Measurements from ENCODE around the gene TUBGCP6.

The TUBGCP6 gene

DNA sequence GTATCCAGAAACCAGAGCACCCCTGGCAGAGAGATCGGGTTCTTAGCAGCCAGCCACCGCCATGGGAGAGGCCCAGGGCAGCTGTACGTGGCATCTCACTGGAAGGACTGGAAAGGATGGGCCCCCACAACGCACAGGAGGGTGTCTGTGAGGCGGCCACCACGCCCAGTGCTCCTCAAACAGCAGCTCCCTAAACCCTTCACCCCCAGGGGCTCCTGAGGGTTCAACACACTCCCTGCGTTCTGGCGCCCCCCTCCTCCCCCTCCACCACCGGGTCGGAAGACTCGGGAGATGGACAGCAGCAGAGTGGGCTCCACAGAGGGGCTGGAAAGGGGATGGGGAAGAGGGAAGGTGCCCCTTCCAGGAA lies 15.6 kb upstream of the TUBGCP6 start:
- TF ChIP-seq, protein P1, sequence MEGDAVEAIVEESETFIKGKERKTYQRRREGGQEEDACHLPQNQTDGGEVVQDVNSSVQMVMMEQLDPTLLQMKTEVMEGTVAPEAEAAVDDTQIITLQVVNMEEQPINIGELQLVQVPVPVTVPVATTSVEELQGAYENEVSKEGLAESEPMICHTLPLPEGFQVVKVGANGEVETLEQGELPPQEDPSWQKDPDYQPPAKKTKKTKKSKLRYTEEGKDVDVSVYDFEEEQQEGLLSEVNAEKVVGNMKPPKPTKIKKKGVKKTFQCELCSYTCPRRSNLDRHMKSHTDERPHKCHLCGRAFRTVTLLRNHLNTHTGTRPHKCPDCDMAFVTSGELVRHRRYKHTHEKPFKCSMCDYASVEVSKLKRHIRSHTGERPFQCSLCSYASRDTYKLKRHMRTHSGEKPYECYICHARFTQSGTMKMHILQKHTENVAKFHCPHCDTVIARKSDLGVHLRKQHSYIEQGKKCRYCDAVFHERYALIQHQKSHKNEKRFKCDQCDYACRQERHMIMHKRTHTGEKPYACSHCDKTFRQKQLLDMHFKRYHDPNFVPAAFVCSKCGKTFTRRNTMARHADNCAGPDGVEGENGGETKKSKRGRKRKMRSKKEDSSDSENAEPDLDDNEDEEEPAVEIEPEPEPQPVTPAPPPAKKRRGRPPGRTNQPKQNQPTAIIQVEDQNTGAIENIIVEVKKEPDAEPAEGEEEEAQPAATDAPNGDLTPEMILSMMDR (IDR thresholded peaks at IDR 0.05), result no peak
- no peak for TF ChIP-seq ZFX (IDR thresholded peaks at IDR 0.05; ENCODE audit: borderline replicate concordance)
- H3K27ac ChIP-seq, result peak overlapping the region; percentile 91

- TF ChIP-seq, protein P1 (IDR thresholded peaks at IDR 0.05), result no peak
- H3K27ac ChIP-seq, result peak overlapping the region; percentile 91
These were observed 14.5 kb upstream of the TUBGCP6 start for GRCh38 chr22:50259302-50259701.

DNA sequence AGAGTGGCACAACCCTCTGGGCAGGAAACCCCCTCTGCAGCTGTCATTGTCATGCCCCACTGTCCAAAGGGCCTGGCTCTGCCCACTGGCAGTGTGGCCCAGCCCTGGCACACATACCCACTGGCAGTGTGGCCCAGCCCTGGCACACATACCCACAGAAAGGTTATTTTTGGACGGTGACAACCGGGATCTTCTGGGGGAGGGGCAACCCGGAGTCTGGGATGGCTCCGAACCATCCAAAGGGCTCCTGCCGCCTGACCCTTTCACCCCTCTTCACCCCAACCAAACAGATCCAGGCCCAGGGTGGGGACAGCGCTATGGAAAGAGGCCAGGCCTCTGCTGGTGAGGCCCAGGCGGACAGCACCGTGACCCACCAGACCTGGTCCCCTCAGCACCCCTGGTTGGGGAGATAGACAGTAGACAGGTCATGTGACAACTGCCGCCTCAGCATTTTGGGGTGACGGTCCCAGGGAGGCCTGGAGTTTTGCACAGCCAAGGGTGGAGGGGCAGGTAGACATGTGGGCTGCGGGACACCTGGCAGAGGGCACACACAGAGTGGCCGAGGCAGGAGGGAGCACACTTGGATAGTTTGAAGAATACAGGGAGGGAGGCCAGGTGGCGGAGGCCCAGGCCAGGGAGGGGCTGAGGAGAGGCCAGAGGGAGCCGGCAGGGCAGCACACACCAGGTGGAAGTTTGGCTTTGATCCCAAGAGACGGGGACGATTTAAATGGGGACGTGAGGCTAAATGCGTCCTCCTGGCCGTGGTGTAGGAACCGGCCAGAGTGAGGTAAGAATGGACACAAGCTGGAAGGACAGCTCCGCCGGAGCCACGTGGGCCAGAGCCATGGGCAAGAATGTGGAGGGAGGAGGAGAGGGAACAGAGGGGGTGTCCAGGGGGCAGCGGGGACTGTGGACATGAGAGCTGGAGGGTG lies 13.8 kb upstream of the TUBGCP6 start:
- TF ChIP-seq, protein P1 (IDR thresholded peaks at IDR 0.05), result no peak
- no peak for TF ChIP-seq ZFX (IDR thresholded peaks at IDR 0.05; ENCODE audit: borderline replicate concordance)
- peak overlapping the region; percentile 91 for H3K27ac ChIP-seq

- TF ChIP-seq, protein P1 (IDR thresholded peaks at IDR 0.05), result no peak
- TF ChIP-seq ZFX (IDR thresholded peaks at IDR 0.05; ENCODE audit: borderline replicate concordance), result no peak
- peak overlapping the region; percentile 26 for H3K27ac ChIP-seq
These were observed 12.9 kb upstream of the TUBGCP6 start for GRCh38 chr22:50257451-50258360.

- no peak for TF ChIP-seq ZFX (IDR thresholded peaks at IDR 0.05; ENCODE audit: borderline replicate concordance)
- TF ChIP-seq, protein P1 (IDR thresholded peaks at IDR 0.05), result no peak
- peak overlapping the region; percentile 26; the same call in 1 of the 2 replicates for H3K27ac ChIP-seq
These were observed 12.2 kb upstream of the TUBGCP6 start for GRCh38 chr22:50257041-50257440.

DNA sequence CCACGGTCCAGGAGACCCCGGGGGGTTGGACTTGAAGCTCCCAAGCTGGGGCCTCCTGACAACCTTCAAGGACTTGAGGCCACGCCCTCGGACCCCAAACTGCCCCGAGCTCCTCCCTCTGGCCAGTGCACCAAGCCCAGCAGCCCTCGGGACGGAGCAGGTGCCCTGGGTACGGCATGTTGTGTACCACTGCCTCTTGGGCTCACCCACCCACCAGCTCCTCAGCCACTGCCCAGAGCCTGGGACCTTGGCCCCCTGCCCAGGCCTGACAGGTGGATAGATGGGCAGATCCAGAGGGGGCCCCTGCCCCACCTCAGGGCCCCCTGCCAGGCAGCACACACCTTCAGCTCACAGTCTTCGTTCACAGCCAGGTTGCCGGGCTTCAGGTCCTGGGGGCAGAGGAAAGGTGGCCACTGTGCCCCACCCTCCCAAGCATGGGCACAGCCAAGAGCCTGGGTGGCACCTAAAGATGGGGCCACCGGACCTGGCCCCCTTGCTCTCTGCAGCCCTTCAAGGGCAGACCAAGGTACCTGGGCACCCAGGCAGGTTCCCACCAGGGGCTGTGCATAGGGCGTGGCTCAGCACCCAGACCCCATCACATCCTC lies 11.5 kb upstream of the TUBGCP6 start:
- H3K27ac ChIP-seq, result peak overlapping the region; percentile 26
- TF ChIP-seq ZFX (IDR thresholded peaks at IDR 0.05; ENCODE audit: borderline replicate concordance), result no peak
- TF ChIP-seq, protein P1 (IDR thresholded peaks at IDR 0.05), result no peak
